Hepatocyte (in vitro differentiated cells): ENCODE results near the gene EPGN. TPM values are rescaled to one million over a fixed set of nuclear protein-coding genes. Genes with fewer than 3 reads are reported as not detected.
A peak's percentile ranks its signal among the peaks of the same experiment; 100 is the strongest.

Experiments
- DNase-seq: peaks from one replicate; pipeline ENCODE4 v3.0.0-alpha.2; 2016; ENCODE audit warnings: low spot score
- H2AFZ ChIP-seq: fragments of 200-600 bp; sonication (generic); 2 replicates; pipeline ENCODE4 v1.6.0; 2016; ENCODE audit warnings: antibody characterized with exemption, mild to moderate bottlenecking
- H3K27ac ChIP-seq: fragments of 200-600 bp; sonication (generic); 2 replicates; pipeline ENCODE4 v1.5.1; 2016; ENCODE audit warnings: mild to moderate bottlenecking
- H3K27me3 ChIP-seq: fragments of 200-600 bp; sonication (generic); 2 replicates; pipeline ENCODE4 v1.6.1; 2016
- H3K36me3 ChIP-seq: fragments of 200-600 bp; sonication (generic); replicated peaks from 2 replicates; pipeline ENCODE4 v1.5.1; 2016; ENCODE audit warnings: low read depth; ENCODE audit not compliant: insufficient read depth
- H3K4me1 ChIP-seq: fragments of 200-600 bp; sonication (generic); 2 replicates; pipeline ENCODE4 v1.5.1; 2016; ENCODE audit warnings: mild to moderate bottlenecking, moderate library complexity; ENCODE audit not compliant: insufficient read depth
- H3K4me2 ChIP-seq: fragments of 200-600 bp; sonication (generic); 2 replicates; pipeline ENCODE4 v1.6.0; 2016
- H3K4me3 ChIP-seq: fragments of 200-600 bp; sonication (generic); 2 replicates; pipeline ENCODE4 v1.5.1; 2016; ENCODE audit warnings: mild to moderate bottlenecking
- H3K79me2 ChIP-seq: fragments of 200-600 bp; sonication (generic); 2 replicates; pipeline ENCODE4 v1.6.0; 2017; ENCODE audit warnings: mild to moderate bottlenecking
- H3K9me2 ChIP-seq: fragments of 200-600 bp; sonication (generic); replicated peaks from 2 replicates; pipeline ENCODE4 v1.6.0; 2017; ENCODE audit warnings: mild to moderate bottlenecking; ENCODE audit not compliant: insufficient read depth
- H3K9me3 ChIP-seq: fragments of 200-600 bp; sonication (generic); 2 replicates; pipeline ENCODE4 v1.5.1; 2016; ENCODE audit warnings: low read depth, mild to moderate bottlenecking
- H4K20me1 ChIP-seq: fragments of 200-600 bp; sonication (generic); 2 replicates; pipeline ENCODE4 v1.6.0; 2016; ENCODE audit warnings: mild to moderate bottlenecking; ENCODE audit not compliant: insufficient read depth, poor library complexity, severe bottlenecking
- EZH2 ChIP-seq: fragments of 200-600 bp; sonication (generic); IDR thresholded peaks from 2 replicates; pipeline ENCODE4 v1.6.1; 2016; ENCODE audit warnings: antibody characterized with exemption, mild to moderate bottlenecking, borderline replicate concordance
- EZH2phosphoT487 ChIP-seq: fragments of 200-600 bp; sonication (generic); IDR thresholded peaks from one replicate; pipeline ENCODE4 v1.6.1; 2018; ENCODE audit warnings: antibody characterized with exemption, mild to moderate bottlenecking, low read depth, moderate library complexity; ENCODE audit not compliant: unreplicated experiment, severe bottlenecking
- WGBS: methylation state at CpG from one replicate; pipeline ENCODE4 v1.1.6; 2016; ENCODE audit warnings: low lambda C conversion rate; ENCODE audit errors: missing lambda C conversion rate; 5-methylcytosine and 5-hydroxymethylcytosine counted together
- polyA plus RNA-seq: library from polyadenylated mRNA; unstranded; fragments of >200 nt; fragmentation: Nextera tagmentation; extraction: Ambion mirVana; gene quantifications from 2 replicates; pipeline ENCODE4 v1.2.1, GENCODE V29; 2016
- total RNA-seq: library from RNA; depleted of rRNA; stranded (reverse); fragments of >200 nt; gene quantifications from 2 replicates; pipeline ENCODE4 v1.2.3, GENCODE V29; 2014
- TF ChIP-seq, protein P1 (sequence below): fragments of 200-600 bp; sonication (generic); IDR thresholded peaks from 2 replicates; pipeline ENCODE4 v1.5.1; 2016; ENCODE audit warnings: antibody characterized with exemption, mild to moderate bottlenecking; ENCODE audit not compliant: poor library complexity

EPGN gene
- total and polyA plus RNA-seq, 2 experiments from 2014 or later = 0.24 to 1.2 TPM

DNA sequence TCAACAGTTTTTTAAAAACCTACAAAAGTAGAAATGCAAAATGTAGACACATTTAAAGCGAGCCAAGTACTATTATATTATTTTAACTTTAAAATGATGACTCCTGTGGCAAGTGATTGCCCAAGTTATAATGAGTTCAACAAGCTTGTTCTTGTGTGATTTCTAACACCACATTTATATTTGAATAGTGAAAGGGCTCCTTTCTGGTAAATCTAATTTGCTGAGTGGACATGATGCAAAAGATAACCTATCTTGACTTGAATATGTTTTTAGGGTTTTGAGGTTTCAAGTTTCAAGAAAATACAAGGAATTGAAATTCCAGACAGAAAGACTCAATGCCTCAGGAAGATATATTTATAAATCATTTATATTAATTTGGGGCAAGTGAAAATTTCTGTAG, 1.1 kb upstream of the EPGN start:
- no peaks in the 10 kb centered on the region for H3K9me3 ChIP-seq
- H3K4me1 ChIP-seq = no peaks in the 10 kb centered on the region
- TF ChIP-seq, protein P1, sequence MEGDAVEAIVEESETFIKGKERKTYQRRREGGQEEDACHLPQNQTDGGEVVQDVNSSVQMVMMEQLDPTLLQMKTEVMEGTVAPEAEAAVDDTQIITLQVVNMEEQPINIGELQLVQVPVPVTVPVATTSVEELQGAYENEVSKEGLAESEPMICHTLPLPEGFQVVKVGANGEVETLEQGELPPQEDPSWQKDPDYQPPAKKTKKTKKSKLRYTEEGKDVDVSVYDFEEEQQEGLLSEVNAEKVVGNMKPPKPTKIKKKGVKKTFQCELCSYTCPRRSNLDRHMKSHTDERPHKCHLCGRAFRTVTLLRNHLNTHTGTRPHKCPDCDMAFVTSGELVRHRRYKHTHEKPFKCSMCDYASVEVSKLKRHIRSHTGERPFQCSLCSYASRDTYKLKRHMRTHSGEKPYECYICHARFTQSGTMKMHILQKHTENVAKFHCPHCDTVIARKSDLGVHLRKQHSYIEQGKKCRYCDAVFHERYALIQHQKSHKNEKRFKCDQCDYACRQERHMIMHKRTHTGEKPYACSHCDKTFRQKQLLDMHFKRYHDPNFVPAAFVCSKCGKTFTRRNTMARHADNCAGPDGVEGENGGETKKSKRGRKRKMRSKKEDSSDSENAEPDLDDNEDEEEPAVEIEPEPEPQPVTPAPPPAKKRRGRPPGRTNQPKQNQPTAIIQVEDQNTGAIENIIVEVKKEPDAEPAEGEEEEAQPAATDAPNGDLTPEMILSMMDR = no peak
- TF ChIP-seq EZH2phosphoT487 (no peak), EZH2 (no peak)
- no peaks in the 10 kb centered on the region for H3K79me2 ChIP-seq
- H2AFZ ChIP-seq = no peak overlapping the region
- 97% methylated on average over 1 of the region's 1 CpG for WGBS
- no peak for DNase-seq
- no peaks in the 10 kb centered on the region for H4K20me1 ChIP-seq
- no peaks in the 10 kb centered on the region for H3K9me2 ChIP-seq
- H3K36me3 ChIP-seq = no peaks in the 10 kb centered on the region
- no peaks in the 10 kb centered on the region for H3K27me3 ChIP-seq
- no peak overlapping the region for H3K4me2 ChIP-seq
- H3K4me3 ChIP-seq = no peak overlapping the region
- no peak overlapping the region for H3K27ac ChIP-seq

DNA sequence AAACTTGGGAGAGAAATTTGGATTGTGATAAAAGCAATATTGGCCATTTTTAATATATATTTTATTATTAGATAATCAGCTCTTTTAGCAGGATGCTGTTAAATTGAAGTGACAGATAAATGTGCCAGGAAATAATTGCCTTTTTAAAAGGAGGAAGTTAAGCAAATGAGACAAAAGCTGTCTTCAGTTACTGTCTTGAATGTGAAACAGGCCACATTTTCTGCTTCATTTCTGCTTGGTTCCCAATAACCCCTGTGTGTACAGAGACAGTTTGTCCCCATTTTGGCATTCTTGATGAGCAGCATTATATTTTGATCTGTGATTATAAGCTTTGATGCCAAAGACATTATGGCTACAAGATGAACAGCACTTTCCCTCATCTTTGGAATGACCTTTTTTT, 953 bp downstream of the EPGN start:
- no peaks in the 10 kb centered on the region for H3K4me1 ChIP-seq
- H3K27me3 ChIP-seq = no peaks in the 10 kb centered on the region
- no peak overlapping the region for H3K27ac ChIP-seq
- H3K9me2 ChIP-seq = no peaks in the 10 kb centered on the region
- H3K79me2 ChIP-seq = no peaks in the 10 kb centered on the region
- no peaks in the 10 kb centered on the region for H3K36me3 ChIP-seq
- H4K20me1 ChIP-seq = no peaks in the 10 kb centered on the region
- no peak overlapping the region for H2AFZ ChIP-seq
- no peak overlapping the region for H3K4me3 ChIP-seq
- H3K9me3 ChIP-seq = no peaks in the 10 kb centered on the region
- no peak overlapping the region for H3K4me2 ChIP-seq
- DNase-seq = no peak
- TF ChIP-seq EZH2 = no peak
- TF ChIP-seq, protein P1 = no peak
- no peak for TF ChIP-seq EZH2phosphoT487

DNA sequence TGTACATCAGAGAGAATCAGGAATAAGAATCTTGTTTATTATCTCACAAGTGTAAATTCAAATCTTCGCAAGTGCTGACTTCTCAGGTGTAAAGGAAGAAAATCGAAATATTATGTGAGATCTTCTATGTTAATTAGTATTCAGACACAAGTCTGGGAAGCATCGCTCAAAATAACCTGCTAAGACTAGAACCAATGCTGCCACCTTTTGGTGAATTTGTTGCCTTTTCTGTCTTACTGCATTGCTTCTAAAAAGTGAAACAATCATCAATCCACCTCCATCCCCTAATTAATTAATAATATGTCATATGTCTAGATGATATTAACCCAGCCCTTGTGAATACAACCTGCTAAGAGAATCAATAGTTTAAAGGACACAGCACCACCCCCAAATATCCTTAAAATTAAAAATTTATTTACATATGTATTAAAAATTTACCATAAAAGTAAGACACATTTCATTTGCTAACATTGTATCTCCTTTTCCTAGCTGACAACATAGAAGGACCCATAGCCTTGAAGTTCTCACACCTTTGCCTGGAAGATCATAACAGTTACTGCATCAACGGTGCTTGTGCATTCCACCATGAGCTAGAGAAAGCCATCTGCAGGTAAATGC, 3.5 kb downstream of the EPGN start:
- Histone ChIP-seq H3K36me3 (no peaks in the 10 kb centered on the region), H3K4me3 (no peak overlapping the region), H3K79me2 (no peaks in the 10 kb centered on the region), H3K9me3 (no peaks in the 10 kb centered on the region), H3K4me2 (no peak overlapping the region), H3K4me1 (no peaks in the 10 kb centered on the region), H3K27ac (no peak overlapping the region), H4K20me1 (no peaks in the 10 kb centered on the region), H2AFZ (no peak overlapping the region), H3K9me2 (no peaks in the 10 kb centered on the region), H3K27me3 (no peaks in the 10 kb centered on the region)
- no peak for TF ChIP-seq EZH2phosphoT487
- TF ChIP-seq EZH2 = no peak
- TF ChIP-seq, protein P1 = peak; percentile 71
- 24% methylated on average over 4 of the region's 4 CpGs for WGBS
- peak; percentile 78 for DNase-seq
